Caco-2 (cell line): ENCODE results near the gene ZNF18. TPM values are rescaled to one million over a fixed set of nuclear protein-coding genes. Genes with fewer than 3 reads are reported as not detected.

Source experiments
- BruUV-seq: library from RNA; stranded (reverse); fragments of 400-500 nt; replicated peaks from 2 replicates; lab custom pipeline; 2021; lab: Mats Ljungman, UMichigan
- CTCF ChIA-PET: fragments of 300-600 bp; sonication (Branson Sonifier 250); formaldehyde crosslinking; loops from one replicate; lab custom pipeline; 2022; ENCODE audit warnings: antibody characterized with exemption; lab: Charles Lee
- POLR2A ChIA-PET: fragments of 300-600 bp; sonication (Branson Sonifier 250); formaldehyde crosslinking; loops from one replicate; lab custom pipeline; 2022; ENCODE audit warnings: antibody characterized with exemption; lab: Charles Lee
- DNase-seq, 2 experiments: peaks; one replicate each; pipeline versions ENCODE4 v3.0.0 to v3.0.0-alpha.2; 2020 to 2022
- H3K27me3 ChIP-seq: replicated peaks from 2 replicates; pipeline ENCODE4 v1.6.0; 2011; ENCODE audit warnings: low read length; ENCODE audit not compliant: control insufficient read depth, insufficient read depth
- H3K36me3 ChIP-seq: 2 replicates; pipeline ENCODE4 v1.5.1; 2011; ENCODE audit warnings: low read length; ENCODE audit not compliant: control insufficient read depth, insufficient read depth
- H3K4me1 ChIP-seq: fragments of 250-450 bp; sonication (Bioruptor Pico); 2 replicates; pipeline ENCODE4 v1.5.1; 2020; ENCODE audit warnings: mild to moderate bottlenecking
- H3K4me3 ChIP-seq: 2 replicates; pipeline ENCODE4 v1.5.1; 2011; ENCODE audit warnings: low read depth, mild to moderate bottlenecking, control low read depth, low read length
- H3K9me3 ChIP-seq: fragments of 250-450 bp; sonication (Bioruptor Pico); 2 replicates; pipeline ENCODE4 v1.5.1; 2020; ENCODE audit warnings: mild to moderate bottlenecking, moderate library complexity
- H3K27ac Mint-ChIP-seq: one replicate; pipeline ENCODE4 v1.8.0; 2022; ENCODE audit warnings: mixed read lengths; ENCODE audit not compliant: unreplicated experiment
- H3K27me3 Mint-ChIP-seq: one replicate; pipeline ENCODE4 v1.8.0; 2022; ENCODE audit warnings: mixed read lengths; ENCODE audit not compliant: insufficient read depth, unreplicated experiment
- H3K36me3 Mint-ChIP-seq: one replicate; pipeline ENCODE4 v1.8.0; 2022; ENCODE audit warnings: mild to moderate bottlenecking, mixed read lengths; ENCODE audit not compliant: insufficient read depth, unreplicated experiment
- H3K4me1 Mint-ChIP-seq: one replicate; pipeline ENCODE4 v1.8.0; 2022; ENCODE audit warnings: low read depth, mixed read lengths; ENCODE audit not compliant: unreplicated experiment
- H3K4me3 Mint-ChIP-seq: one replicate; pipeline ENCODE4 v1.8.0; 2022; ENCODE audit warnings: mild to moderate bottlenecking, moderate library complexity, mixed read lengths; ENCODE audit not compliant: unreplicated experiment
- H3K9me3 Mint-ChIP-seq: one replicate; pipeline ENCODE4 v1.8.0; 2022; ENCODE audit warnings: mixed read lengths; ENCODE audit not compliant: unreplicated experiment
- intact Hi-C: fragments of 100-400 bp; cut with micrococcal nuclease; formaldehyde crosslinking; loops from one replicate; pipeline ENCODE4 v1.10.0; 2022; ENCODE audit not compliant: unreplicated experiment
- total RNA-seq: library from RNA; stranded (reverse); gene quantifications from 2 replicates; pipeline ENCODE4 v1.2.3, GENCODE V29; 2022
- TF ChIP-seq, protein P1 (sequence below), 2 experiments: fragments of 200-600 bp in 1 of 2; IDR thresholded peaks; 1 replicate in 1 of 2; 2 replicates in 1 of 2; pipeline versions ENCODE4 v1.5.1 to v1.8.0; 2011 to 2022; ENCODE audit warnings: antibody characterized with exemption in 1 of 2, control low read depth in 1 of 2, inconsistent platforms in 1 of 2, low read depth in 1 of 2, low read length in 1 of 2, mild to moderate bottlenecking in 1 of 2, moderate library complexity in 1 of 2; ENCODE audit not compliant: insufficient read depth in 1 of 2, severe bottlenecking in 1 of 2, unreplicated experiment in 1 of 2

Gene ZNF18
- total RNA-seq, 1 experiment from 2014 or later: 4.4 TPM

- Mint-ChIP-seq H3K9me3 (no peaks in the 10 kb centered on the region), H3K27me3 (no peaks in the 10 kb centered on the region), H3K36me3 (no peaks in the 10 kb centered on the region), H3K4me1 (no peaks in the 10 kb centered on the region), H3K4me3 (no peak overlapping the region), H3K27ac (no peak overlapping the region)
- intact Hi-C loops: no loop called here
- ChIA-PET CTCF (no interaction called here), POLR2A (no interaction called here)
- no peaks in the 10 kb centered on the region for H3K36me3 ChIP-seq
- no TSS peak for BruUV-seq
- no peaks in the 10 kb centered on the region for H3K9me3 ChIP-seq
- H3K27me3 ChIP-seq: no peaks in the 10 kb centered on the region
- no peaks in the 10 kb centered on the region for H3K4me1 ChIP-seq
- DNase-seq: no peak
- H3K4me3 ChIP-seq: no peak overlapping the region
- TF ChIP-seq, protein P1, sequence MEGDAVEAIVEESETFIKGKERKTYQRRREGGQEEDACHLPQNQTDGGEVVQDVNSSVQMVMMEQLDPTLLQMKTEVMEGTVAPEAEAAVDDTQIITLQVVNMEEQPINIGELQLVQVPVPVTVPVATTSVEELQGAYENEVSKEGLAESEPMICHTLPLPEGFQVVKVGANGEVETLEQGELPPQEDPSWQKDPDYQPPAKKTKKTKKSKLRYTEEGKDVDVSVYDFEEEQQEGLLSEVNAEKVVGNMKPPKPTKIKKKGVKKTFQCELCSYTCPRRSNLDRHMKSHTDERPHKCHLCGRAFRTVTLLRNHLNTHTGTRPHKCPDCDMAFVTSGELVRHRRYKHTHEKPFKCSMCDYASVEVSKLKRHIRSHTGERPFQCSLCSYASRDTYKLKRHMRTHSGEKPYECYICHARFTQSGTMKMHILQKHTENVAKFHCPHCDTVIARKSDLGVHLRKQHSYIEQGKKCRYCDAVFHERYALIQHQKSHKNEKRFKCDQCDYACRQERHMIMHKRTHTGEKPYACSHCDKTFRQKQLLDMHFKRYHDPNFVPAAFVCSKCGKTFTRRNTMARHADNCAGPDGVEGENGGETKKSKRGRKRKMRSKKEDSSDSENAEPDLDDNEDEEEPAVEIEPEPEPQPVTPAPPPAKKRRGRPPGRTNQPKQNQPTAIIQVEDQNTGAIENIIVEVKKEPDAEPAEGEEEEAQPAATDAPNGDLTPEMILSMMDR (IDR thresholded peaks at IDR 0.05; ENCODE audit: insufficient read depth in 1 of 2, low read depth in 1 of 2, low read length in 1 of 2, severe bottlenecking in 1 of 2, unreplicated experiment in 1 of 2): no peak
Measured at GRCh38 chr17:11954936-11955335, 42.3 kb downstream of the ZNF18 start.

- Mint-ChIP-seq H3K4me1 (no peaks in the 10 kb centered on the region), H3K9me3 (no peaks in the 10 kb centered on the region), H3K4me3 (no peak overlapping the region), H3K36me3 (no peaks in the 10 kb centered on the region), H3K27me3 (no peaks in the 10 kb centered on the region), H3K27ac (no peak overlapping the region)
- TF ChIP-seq, protein P1 (IDR thresholded peaks at IDR 0.05; ENCODE audit: insufficient read depth in 1 of 2, low read depth in 1 of 2, low read length in 1 of 2, severe bottlenecking in 1 of 2, unreplicated experiment in 1 of 2): no peak
- CTCF ChIA-PET: no interaction called here
- Histone ChIP-seq H3K27me3 (no peaks in the 10 kb centered on the region), H3K36me3 (no peaks in the 10 kb centered on the region), H3K4me1 (no peaks in the 10 kb centered on the region), H3K9me3 (no peaks in the 10 kb centered on the region), H3K4me3 (no peak overlapping the region)
- POLR2A ChIA-PET: no interaction called here
- DNase-seq: no peak
- intact Hi-C loops: no loop called here
- BruUV-seq: no TSS peak
Measured at GRCh38 chr17:11953924-11954323, 43.4 kb downstream of the ZNF18 start.

DNA sequence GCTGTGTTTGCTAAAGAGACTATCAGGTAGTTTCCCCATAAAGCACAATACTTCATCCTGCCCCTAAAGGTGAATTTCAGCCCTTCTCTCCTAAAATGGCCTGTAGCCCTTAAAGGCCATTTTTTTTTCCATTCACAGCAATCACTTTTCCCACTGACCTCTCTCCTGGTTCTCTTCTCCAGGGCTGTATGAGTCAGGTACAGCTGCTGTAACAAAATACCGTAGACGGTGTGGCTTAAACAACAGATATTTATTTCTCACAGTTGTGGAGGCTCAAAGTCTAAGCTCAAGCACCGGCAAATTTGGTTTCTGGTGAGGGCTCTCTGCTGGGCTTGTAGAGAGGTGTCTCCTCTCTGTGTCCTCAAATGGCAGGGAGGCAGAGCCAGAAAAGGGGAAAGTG is 44.7 kb downstream of the ZNF18 start:
- ChIA-PET CTCF (no interaction called here), POLR2A (no interaction called here)
- Mint-ChIP-seq H3K27me3 (no peaks in the 10 kb centered on the region), H3K4me3 (no peak overlapping the region), H3K4me1 (no peaks in the 10 kb centered on the region), H3K9me3 (no peaks in the 10 kb centered on the region), H3K36me3 (no peaks in the 10 kb centered on the region), H3K27ac (no peak overlapping the region)
- Histone ChIP-seq H3K36me3 (no peaks in the 10 kb centered on the region), H3K27me3 (no peaks in the 10 kb centered on the region), H3K9me3 (no peaks in the 10 kb centered on the region), H3K4me1 (no peaks in the 10 kb centered on the region), H3K4me3 (no peak overlapping the region)
- no TSS peak for BruUV-seq
- intact Hi-C loops: no loop called here
- TF ChIP-seq, protein P1 (IDR thresholded peaks at IDR 0.05; ENCODE audit: insufficient read depth in 1 of 2, low read depth in 1 of 2, low read length in 1 of 2, severe bottlenecking in 1 of 2, unreplicated experiment in 1 of 2): no peak
- no peak for DNase-seq
